Measurements from ENCODE around the gene TBC1D25. TPM values are rescaled to one million over a fixed set of nuclear protein-coding genes. Genes with fewer than 3 reads are reported as not detected.

Gene TBC1D25
- total RNA-seq, 2 donors from 2014 or later = 8.1 to 11.6 TPM

DNA sequence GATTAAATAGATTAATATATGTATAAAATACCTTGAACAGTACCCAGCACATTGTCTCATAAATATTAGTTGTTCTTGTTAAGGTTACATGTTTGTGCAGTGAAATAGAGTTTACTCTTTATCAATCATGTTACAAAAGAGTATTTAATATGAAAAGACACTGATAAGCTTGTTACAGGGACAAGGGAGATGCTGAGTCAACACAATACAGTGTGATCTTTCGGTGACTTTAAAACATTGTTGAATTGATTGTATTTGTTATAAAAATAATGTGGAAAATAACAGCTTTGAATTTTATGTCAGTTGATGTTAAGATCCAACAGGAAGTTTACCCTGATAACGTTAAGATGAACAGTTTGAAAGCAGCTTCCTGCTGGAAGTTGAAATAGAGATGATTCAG is 56.4 kb downstream of the TBC1D25 start:
- DNase-seq = no peak
- intact Hi-C loops (cut with DNase I) = no loop called here
- Histone ChIP-seq H3K27me3 (no peaks in the 10 kb centered on the region), H3K36me3 (no peaks in the 10 kb centered on the region), H3K4me1 (no peaks in the 10 kb centered on the region), H3K9me3 (no peaks in the 10 kb centered on the region), H3K9ac (ENCODE audit: low read depth in 2 of 2, low read length in 2 of 2) (no peak overlapping the region), H3K4me3 (no peak overlapping the region), H3K27ac (no peak overlapping the region)
- TF ChIP-seq, protein P1, sequence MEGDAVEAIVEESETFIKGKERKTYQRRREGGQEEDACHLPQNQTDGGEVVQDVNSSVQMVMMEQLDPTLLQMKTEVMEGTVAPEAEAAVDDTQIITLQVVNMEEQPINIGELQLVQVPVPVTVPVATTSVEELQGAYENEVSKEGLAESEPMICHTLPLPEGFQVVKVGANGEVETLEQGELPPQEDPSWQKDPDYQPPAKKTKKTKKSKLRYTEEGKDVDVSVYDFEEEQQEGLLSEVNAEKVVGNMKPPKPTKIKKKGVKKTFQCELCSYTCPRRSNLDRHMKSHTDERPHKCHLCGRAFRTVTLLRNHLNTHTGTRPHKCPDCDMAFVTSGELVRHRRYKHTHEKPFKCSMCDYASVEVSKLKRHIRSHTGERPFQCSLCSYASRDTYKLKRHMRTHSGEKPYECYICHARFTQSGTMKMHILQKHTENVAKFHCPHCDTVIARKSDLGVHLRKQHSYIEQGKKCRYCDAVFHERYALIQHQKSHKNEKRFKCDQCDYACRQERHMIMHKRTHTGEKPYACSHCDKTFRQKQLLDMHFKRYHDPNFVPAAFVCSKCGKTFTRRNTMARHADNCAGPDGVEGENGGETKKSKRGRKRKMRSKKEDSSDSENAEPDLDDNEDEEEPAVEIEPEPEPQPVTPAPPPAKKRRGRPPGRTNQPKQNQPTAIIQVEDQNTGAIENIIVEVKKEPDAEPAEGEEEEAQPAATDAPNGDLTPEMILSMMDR (IDR thresholded peaks at IDR 0.05) = no peak

DNA sequence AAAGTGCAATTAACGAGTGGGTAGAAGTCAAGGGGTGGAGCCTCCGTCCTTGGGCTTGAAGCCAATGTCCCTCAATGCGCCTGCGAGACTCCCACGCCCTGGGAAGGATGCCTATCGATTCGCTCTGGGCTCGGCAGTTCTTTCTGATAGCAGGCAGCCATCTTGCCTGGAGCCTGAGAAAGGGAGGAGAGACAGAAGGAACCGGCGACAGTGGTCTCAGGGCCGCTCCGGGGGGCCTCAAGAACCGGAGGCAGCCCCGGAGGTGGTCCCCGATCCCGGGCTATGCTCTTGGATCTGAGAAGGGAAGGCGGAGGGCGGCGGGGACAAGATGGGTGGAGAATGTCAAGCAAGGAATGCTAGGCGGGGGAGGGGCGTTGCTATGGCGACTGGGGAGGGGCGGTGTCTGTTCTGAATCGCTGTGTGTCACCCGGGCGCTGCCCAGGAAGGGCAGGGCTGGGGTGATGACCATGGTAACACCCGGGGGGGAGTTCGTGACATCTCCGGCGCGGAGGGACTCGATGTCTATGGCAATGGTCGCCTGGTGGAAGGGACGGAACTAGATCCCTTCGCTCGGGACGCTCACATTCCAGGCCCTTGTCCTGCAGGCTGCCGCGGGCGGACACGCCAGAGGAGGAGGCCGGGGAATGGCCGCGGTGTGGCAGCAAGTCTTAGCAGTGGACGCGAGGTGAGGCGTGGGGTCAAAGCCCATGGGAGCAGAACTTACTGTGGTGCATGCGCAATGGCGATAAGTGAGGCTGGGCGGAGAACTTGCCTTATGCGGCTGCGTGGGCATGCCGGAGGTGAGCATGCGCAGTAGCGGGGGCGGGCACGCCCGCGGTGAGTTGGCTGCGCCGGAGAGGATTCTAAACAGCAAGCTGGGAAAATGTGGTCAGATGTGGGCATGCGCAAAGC is 58.1 kb downstream of the TBC1D25 start, which contains the start of gene WDR13:
Gene WDR13, plus strand, starts transcription at position 140 of the 912 bp plus-strand sequence. Its CDS starts 505 bp downstream, at position 645.
- H3K4me1 ChIP-seq = no peaks in the 10 kb centered on the region
- peak; percentile 94 for DNase-seq
- peak within 1 kb of the TSS; percentile 96 for H3K27ac ChIP-seq
- H3K4me3 ChIP-seq = peak within 1 kb of the TSS; percentile 51
- H3K9ac ChIP-seq (ENCODE audit: low read depth in 2 of 2, low read length in 2 of 2) = peak within 1 kb of the TSS; percentile 63 to 81
- no peaks in the 10 kb centered on the region for H3K9me3 ChIP-seq
- intact Hi-C loops (cut with DNase I) = no loop called here
- TF ChIP-seq, protein P1 (IDR thresholded peaks at IDR 0.05) = no peak
- no peaks in the 10 kb centered on the region for H3K36me3 ChIP-seq
- no peaks in the 10 kb centered on the region for H3K27me3 ChIP-seq

DNA sequence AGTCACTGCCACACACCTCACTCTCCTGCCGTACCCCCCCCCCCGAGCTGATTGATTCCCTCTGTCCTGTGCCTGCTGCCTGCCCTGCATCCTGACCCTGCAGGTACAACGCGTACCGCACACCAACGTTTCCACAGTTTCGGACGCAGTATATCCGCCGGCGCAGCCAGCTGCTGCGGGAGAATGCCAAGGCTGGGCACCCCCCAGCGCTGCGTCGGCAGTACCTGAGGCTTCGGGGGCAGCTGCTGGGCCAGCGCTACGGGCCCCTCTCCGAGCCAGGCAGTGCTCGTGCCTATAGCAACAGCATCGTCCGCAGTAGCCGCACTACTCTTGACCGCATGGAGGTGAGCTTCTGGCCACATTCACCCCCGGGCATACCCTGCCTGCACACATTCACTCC is 59.1 kb downstream of the TBC1D25 start:
- Histone ChIP-seq H3K36me3 (no peaks in the 10 kb centered on the region), H3K9me3 (no peaks in the 10 kb centered on the region), H3K27ac (no peak overlapping the region), H3K9ac (ENCODE audit: low read depth in 2 of 2, low read length in 2 of 2) (peak overlapping the region; percentile 47 to 81), H3K4me3 (no peak overlapping the region), H3K4me1 (no peaks in the 10 kb centered on the region), H3K27me3 (no peaks in the 10 kb centered on the region)
- DNase-seq = no peak
- TF ChIP-seq, protein P1 (IDR thresholded peaks at IDR 0.05) = no peak
- intact Hi-C loops (cut with DNase I) = no loop called here

- Histone ChIP-seq H3K9ac (ENCODE audit: low read depth in 2 of 2, low read length in 2 of 2) (no peak overlapping the region), H3K27me3 (no peaks in the 10 kb centered on the region), H3K4me3 (no peak overlapping the region), H3K9me3 (no peaks in the 10 kb centered on the region), H3K4me1 (no peaks in the 10 kb centered on the region), H3K27ac (no peak overlapping the region), H3K36me3 (no peaks in the 10 kb centered on the region)
- DNase-seq = no peak
- intact Hi-C loops (cut with DNase I) = no loop called here
- TF ChIP-seq, protein P1 (IDR thresholded peaks at IDR 0.05) = no peak
These were observed 59.8 kb downstream of the TBC1D25 start for GRCh38 chrX:48599341-48599740.

GRCh38 chrX:48600226-48600625 is 60.7 kb downstream of the TBC1D25 start:
- no peak overlapping the region for H3K27ac ChIP-seq
- no peaks in the 10 kb centered on the region for H3K36me3 ChIP-seq
- H3K4me3 ChIP-seq = no peak overlapping the region
- no peaks in the 10 kb centered on the region for H3K27me3 ChIP-seq
- TF ChIP-seq, protein P1 (IDR thresholded peaks at IDR 0.05) = no peak
- DNase-seq = no peak
- no peaks in the 10 kb centered on the region for H3K4me1 ChIP-seq
- no peaks in the 10 kb centered on the region for H3K9me3 ChIP-seq
- intact Hi-C loops (cut with DNase I) = no loop called here
- H3K9ac ChIP-seq (ENCODE audit: low read depth in 2 of 2, low read length in 2 of 2) = no peak overlapping the region
